GM20431 (cell line): Measurements from ENCODE around the gene PNPLA7.
"Not testable (repeated sequence)": the region's sequence is repeated elsewhere in the genome, so short reads cannot be mapped to it uniquely, and the experiment has no call there.

ENCODE experiments used
- in situ Hi-C: fragments of 300-500 bp; cut with MseI, MboI; formaldehyde crosslinking; loops from one replicate; pipeline ENCODE4 v1.15.0; 2020; ENCODE audit warnings: low sequenced_read_pairs; ENCODE audit not compliant: unreplicated experiment

Gene PNPLA7

GRCh38 chr9:137543237-137543963 is 6.8 kb downstream of the PNPLA7 start:
- in situ Hi-C loops = no loop called here

DNA sequence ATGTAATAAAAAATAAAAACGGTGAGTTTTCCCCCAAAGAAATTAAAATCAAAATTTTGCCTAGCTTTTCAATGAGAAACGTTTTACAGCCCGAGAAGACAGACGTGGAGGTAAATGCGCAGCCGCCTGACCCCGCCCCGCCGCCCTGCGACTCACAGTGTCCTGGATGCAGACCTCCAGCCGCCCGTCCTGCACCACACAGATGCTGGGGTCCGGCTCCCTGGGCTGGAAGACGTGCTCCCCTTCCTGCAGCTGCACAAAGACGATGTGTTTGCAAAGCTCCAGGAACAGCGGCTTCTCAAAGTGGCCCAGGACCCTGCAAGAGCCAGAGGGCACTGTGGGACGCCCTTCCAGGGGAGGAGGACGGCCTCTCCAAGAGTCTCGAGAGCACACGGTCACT is 7.7 kb downstream of the PNPLA7 start:
- in situ Hi-C loops = no loop called here

GRCh38 chr9:137540536-137540935 is 9.7 kb downstream of the PNPLA7 start:
- in situ Hi-C loops = no loop called here

- in situ Hi-C loops = no loop called here
Observed at GRCh38 chr9:137538058-137538457, 12.1 kb downstream of the PNPLA7 start.

- in situ Hi-C loops = not testable (repeated sequence)
Observed at GRCh38 chr9:137536594-137537131, 13.5 kb downstream of the PNPLA7 start.

DNA sequence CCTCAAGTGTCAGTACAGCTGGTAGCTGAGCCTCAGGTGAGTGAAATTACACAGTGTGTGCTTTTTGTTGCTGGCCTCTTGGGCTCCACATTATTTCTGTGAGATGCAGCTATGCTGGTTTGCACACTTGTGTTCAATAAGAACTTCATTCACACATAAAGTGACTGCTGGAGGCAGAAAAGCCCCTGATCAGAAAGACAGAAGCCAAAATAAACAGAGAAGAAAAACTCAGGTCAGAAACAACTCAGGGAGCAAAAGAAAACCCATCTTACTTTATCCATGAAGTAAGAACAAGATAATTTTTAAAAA is 15.1 kb downstream of the PNPLA7 start:
- in situ Hi-C loops = no loop called here

GRCh38 chr9:137534256-137535119 is 15.7 kb downstream of the PNPLA7 start:
- in situ Hi-C loops = no loop called here

- in situ Hi-C loops = not testable (repeated sequence)
Observed at GRCh38 chr9:137532891-137533468, 17.2 kb downstream of the PNPLA7 start.

DNA sequence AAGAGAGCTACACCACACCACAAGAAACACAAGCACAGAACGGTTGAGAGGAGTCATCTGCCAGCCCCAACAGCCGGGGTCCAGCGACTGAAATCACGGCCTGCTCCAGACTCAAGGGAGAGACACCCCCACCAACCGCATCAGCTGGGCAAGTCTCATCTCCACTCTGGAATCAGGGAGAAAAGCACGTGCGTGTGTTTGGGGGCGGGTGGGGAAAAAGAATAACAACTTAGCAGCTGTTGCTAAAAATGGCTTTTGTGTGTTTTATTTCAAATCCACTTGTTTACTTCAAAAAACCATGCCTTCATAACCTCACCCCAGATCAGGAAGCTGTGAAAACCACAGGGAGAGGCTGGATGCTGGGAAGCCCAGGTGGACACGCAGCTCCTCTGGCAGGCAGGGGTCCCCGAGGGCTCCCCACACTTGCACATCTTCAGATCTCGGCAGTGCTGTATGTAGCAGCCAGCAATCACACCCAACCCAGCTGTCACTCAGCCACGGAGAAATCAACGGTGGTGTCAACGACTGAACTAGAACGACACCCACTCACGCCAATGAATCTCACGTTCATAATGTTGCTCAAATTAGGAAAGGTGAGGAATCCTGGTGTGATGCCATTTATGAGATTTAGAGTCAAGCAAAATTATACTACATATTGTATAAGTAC is 19.0 kb downstream of the PNPLA7 start:
- in situ Hi-C loops = no loop called here

- in situ Hi-C loops = no loop called here
Observed at GRCh38 chr9:137530331-137530730, 19.9 kb downstream of the PNPLA7 start.

- in situ Hi-C loops = no loop called here
Observed at GRCh38 chr9:137524981-137525317, 25.3 kb downstream of the PNPLA7 start.

DNA sequence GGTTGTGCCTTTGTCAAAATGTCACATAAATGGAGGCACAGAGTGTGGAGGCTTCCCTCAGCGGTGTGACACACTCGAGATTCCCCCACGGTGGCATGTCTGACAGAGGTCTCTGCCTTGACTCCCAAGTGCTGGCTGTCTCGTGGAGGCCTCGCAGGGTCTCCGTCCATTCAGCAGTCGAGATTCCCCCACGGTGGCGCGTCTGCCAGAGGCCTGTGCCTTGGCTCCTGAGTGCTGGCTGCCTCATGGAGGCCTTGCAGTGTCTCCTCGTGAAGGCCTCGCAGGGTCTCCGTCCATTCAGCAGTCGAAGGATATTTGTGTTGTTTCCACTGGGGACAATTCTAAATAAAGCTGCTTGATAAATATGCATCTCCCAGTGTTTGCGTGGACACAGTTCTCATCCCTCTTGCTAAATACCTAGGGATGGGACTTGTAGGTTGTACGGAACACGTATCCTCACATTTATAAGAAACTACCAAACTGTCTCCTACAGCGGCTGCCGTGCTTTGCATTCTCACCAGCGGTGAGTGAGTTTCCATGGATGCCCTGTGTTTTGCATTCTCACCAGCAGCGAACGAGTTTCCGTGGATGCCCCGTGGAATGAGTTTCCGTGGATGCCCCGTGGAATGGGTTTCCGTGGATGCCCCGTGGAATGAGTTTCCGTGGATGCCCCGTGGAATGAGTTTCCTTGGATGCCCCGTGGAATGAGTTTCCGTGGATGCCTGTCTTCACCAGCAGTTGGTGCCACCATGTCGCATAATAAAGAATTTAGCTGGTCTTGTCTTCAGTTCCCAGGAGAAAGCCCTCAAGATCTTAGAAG is 25.8 kb downstream of the PNPLA7 start:
- in situ Hi-C loops = no loop called here

GRCh38 chr9:137522746-137523455 is 27.3 kb downstream of the PNPLA7 start:
- in situ Hi-C loops = no loop called here

- in situ Hi-C loops = no loop called here
Observed at GRCh38 chr9:137521405-137521985, 28.7 kb downstream of the PNPLA7 start.

- in situ Hi-C loops = no loop called here
Observed at GRCh38 chr9:137520614-137521404, 29.4 kb downstream of the PNPLA7 start.

GRCh38 chr9:137519553-137519952 is 30.6 kb downstream of the PNPLA7 start:
- in situ Hi-C loops = no loop called here

DNA sequence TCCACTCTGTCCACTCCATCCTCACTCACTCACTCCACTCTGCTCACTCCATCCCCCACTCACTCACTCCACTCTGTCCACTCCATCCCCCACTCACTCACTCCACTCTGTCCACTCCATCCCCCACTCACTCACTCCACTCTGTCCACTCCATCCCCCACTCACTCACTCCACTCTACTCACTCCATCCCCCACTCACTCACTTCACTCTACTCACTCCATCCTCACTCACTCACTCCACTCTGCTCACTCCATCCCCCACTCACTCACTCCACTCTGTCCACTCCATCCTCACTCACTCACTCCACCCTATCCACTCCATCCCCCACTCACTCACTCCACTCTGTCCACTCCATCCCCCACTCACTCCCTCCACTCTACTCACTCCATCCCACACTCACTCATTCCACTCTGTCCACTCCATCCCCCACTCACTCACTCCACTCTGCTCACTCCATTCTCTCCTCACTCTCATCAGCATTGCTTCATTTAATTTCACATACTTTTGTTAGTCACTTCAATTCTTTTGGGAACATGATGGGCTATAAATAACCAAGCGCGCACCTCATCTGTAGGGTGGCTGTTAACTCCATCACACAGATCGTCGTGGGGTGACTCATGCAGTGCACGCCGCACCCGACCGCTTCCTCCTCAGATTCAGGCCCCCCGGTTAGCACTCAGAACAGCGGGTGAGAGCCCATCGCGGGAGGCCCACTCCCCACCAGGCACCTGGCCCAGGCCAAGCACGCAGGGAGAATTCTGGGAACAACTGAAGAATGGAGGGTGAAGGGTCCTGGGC is 31.3 kb downstream of the PNPLA7 start:
- in situ Hi-C loops = not testable (repeated sequence)
